ENCODE results near the gene ZDHHC20. TPM values are rescaled to one million over a fixed set of nuclear protein-coding genes. Genes with fewer than 3 reads are reported as not detected.

ZDHHC20 gene
- total RNA-seq, 1 donor from 2014 or later, result 82.0 TPM

- intact Hi-C loops (cut with DNase I), result no loop called here
- ATAC-seq (peak in 1 of 2 donors; percentile 54), DNase-seq (no peak)
- H3K4me1 ChIP-seq, result no peaks in the 10 kb centered on the region
- H3K4me3 ChIP-seq, result no peak overlapping the region
- H3K36me3 ChIP-seq, result no peaks in the 10 kb centered on the region
- no peaks in the 10 kb centered on the region for H3K27me3 ChIP-seq (ENCODE audit: low read depth)
- H3K27ac ChIP-seq, result peak overlapping the region; percentile 62
- H3K9me3 ChIP-seq, result no peaks in the 10 kb centered on the region
- TF ChIP-seq CTCF (IDR thresholded peaks at IDR 0.05), result no peak
These were observed 7.4 kb upstream of the ZDHHC20 start for GRCh38 chr13:21466527-21466926.

GRCh38 chr13:21465710-21466160, 6.6 kb upstream of the ZDHHC20 start:
- no peaks in the 10 kb centered on the region for H3K27me3 ChIP-seq (ENCODE audit: low read depth)
- H3K4me3 ChIP-seq, result no peak overlapping the region
- H3K4me1 ChIP-seq, result no peaks in the 10 kb centered on the region
- no peaks in the 10 kb centered on the region for H3K36me3 ChIP-seq
- peak; percentile 54 for DNase-seq
- TF ChIP-seq CTCF (IDR thresholded peaks at IDR 0.05), result no peak
- intact Hi-C loops (cut with DNase I), result no loop called here
- H3K27ac ChIP-seq, result peak overlapping the region; percentile 62
- peak; percentile 96 to 97 for ATAC-seq
- no peaks in the 10 kb centered on the region for H3K9me3 ChIP-seq

- TF ChIP-seq CTCF (IDR thresholded peaks at IDR 0.05), result no peak
- intact Hi-C loops (cut with DNase I), result no loop called here
- no peaks in the 10 kb centered on the region for H3K36me3 ChIP-seq
- no peak overlapping the region for H3K27ac ChIP-seq
- no peaks in the 10 kb centered on the region for H3K9me3 ChIP-seq
- no peak overlapping the region for H3K4me3 ChIP-seq
- H3K27me3 ChIP-seq (ENCODE audit: low read depth), result no peaks in the 10 kb centered on the region
- H3K4me1 ChIP-seq, result no peaks in the 10 kb centered on the region
- DNase-seq (no peak), ATAC-seq (no peak)
These were observed 4.3 kb upstream of the ZDHHC20 start for GRCh38 chr13:21463424-21463823.

- H3K36me3 ChIP-seq, result no peaks in the 10 kb centered on the region
- DNase-seq (no peak), ATAC-seq (no peak)
- H3K27ac ChIP-seq, result no peak overlapping the region
- no peaks in the 10 kb centered on the region for H3K9me3 ChIP-seq
- H3K4me1 ChIP-seq, result peaks cover 21% of the 10 kb centered on the region
- intact Hi-C loops (cut with DNase I), result no loop called here
- H3K27me3 ChIP-seq (ENCODE audit: low read depth), result no peaks in the 10 kb centered on the region
- TF ChIP-seq CTCF (IDR thresholded peaks at IDR 0.05), result no peak
- no peak overlapping the region for H3K4me3 ChIP-seq
These were observed 2.0 kb upstream of the ZDHHC20 start for GRCh38 chr13:21461131-21461530.

GRCh38 chr13:21458451-21458812, 671 bp downstream of the ZDHHC20 start:
- intact Hi-C loops (cut with DNase I), result no loop called here
- Histone ChIP-seq H3K27me3 (ENCODE audit: low read depth) (no peaks in the 10 kb centered on the region), H3K9me3 (no peaks in the 10 kb centered on the region), H3K4me3 (peak overlapping the region; percentile 95), H3K27ac (peak overlapping the region; percentile 95), H3K36me3 (no peaks in the 10 kb centered on the region), H3K4me1 (peaks cover 25% of the 10 kb centered on the region)
- ATAC-seq, result peak; percentile 52 to 75
- TF ChIP-seq CTCF (IDR thresholded peaks at IDR 0.05), result no peak
- DNase-seq, result peak; percentile 76
